Measurements from ENCODE around the gene AGAP1. TPM values are rescaled to one million over a fixed set of nuclear protein-coding genes. Genes with fewer than 3 reads are reported as not detected.

AGAP1 gene
- total RNA-seq, 1 donor from 2014 or later = 54.7 TPM

- peak; percentile 96 for TF ChIP-seq CTCF (conservative IDR thresholded peaks at IDR 0.05)
- H3K27ac Mint-ChIP-seq (ENCODE audit: unreplicated experiment) = no peak overlapping the region
- peak; percentile 80 for DNase-seq (ENCODE audit: low read depth, low spot score)
- H3K27me3 Mint-ChIP-seq (ENCODE audit: low read depth) = peaks cover 42% of the 10 kb centered on the region
- peak overlapping the region; percentile 36 for H3K4me3 Mint-ChIP-seq
- H3K9me3 Mint-ChIP-seq = peaks cover 2% of the 10 kb centered on the region
- no peaks in the 10 kb centered on the region for H3K36me3 Mint-ChIP-seq (ENCODE audit: low read depth)
- peaks cover 30% of the 10 kb centered on the region for H3K4me1 Mint-ChIP-seq
Measured at GRCh38 chr2:236180831-236181453, 687.1 kb downstream of the AGAP1 start.

Data from neural crest cell (in vitro differentiated cells).